Astrocyte (in vitro differentiated cells and primary cell): ENCODE results near the gene INHBE.

Experiments used
- EZH2 ChIP-seq: IDR thresholded peaks from 2 replicates; pipeline ENCODE4 v1.6.1; 2012; ENCODE audit warnings: mild to moderate bottlenecking, low read length, inconsistent platforms; ENCODE audit not compliant: insufficient read depth
- TF ChIP-seq, protein P1 (sequence below): IDR thresholded peaks from 2 replicates; pipeline ENCODE4 v1.5.1; 2011; ENCODE audit warnings: low read depth, mild to moderate bottlenecking, inconsistent platforms, low read length, moderate library complexity; ENCODE audit not compliant: insufficient read depth

DNA sequence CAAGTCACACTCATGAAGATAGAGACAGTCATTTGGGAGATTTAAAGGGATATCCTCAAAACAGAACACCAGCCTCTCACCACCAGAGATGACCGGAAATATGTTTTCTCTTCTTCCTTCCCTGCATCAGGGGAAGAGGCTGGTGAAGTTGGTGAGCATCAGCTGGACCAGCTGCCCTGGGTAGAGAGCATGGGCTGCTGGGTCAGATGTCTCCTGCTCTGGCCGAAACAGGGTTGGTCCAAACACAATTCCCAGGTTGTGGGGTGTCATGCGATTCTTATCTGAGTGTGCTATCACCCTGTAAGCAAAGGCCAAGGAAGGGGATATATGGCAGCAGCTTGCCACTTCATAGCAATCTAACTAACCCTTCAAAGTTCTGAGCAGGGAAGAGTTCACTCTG is 17.3 kb downstream of the INHBE start:
- TF ChIP-seq, protein P1, sequence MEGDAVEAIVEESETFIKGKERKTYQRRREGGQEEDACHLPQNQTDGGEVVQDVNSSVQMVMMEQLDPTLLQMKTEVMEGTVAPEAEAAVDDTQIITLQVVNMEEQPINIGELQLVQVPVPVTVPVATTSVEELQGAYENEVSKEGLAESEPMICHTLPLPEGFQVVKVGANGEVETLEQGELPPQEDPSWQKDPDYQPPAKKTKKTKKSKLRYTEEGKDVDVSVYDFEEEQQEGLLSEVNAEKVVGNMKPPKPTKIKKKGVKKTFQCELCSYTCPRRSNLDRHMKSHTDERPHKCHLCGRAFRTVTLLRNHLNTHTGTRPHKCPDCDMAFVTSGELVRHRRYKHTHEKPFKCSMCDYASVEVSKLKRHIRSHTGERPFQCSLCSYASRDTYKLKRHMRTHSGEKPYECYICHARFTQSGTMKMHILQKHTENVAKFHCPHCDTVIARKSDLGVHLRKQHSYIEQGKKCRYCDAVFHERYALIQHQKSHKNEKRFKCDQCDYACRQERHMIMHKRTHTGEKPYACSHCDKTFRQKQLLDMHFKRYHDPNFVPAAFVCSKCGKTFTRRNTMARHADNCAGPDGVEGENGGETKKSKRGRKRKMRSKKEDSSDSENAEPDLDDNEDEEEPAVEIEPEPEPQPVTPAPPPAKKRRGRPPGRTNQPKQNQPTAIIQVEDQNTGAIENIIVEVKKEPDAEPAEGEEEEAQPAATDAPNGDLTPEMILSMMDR, result no peak
- TF ChIP-seq EZH2, result no peak
